NK-92 (cell line): ENCODE results near the gene C11orf16.
"Not testable (repeated sequence)": the region's sequence is repeated elsewhere in the genome, so short reads cannot be mapped to it uniquely, and the experiment has no call there.

Experiments
- DNase-seq: peaks from one replicate; lab custom pipeline; 2025; ENCODE audit not compliant: unreplicated experiment; lab: John Stamatoyannopoulos, UW

Gene C11orf16

DNA sequence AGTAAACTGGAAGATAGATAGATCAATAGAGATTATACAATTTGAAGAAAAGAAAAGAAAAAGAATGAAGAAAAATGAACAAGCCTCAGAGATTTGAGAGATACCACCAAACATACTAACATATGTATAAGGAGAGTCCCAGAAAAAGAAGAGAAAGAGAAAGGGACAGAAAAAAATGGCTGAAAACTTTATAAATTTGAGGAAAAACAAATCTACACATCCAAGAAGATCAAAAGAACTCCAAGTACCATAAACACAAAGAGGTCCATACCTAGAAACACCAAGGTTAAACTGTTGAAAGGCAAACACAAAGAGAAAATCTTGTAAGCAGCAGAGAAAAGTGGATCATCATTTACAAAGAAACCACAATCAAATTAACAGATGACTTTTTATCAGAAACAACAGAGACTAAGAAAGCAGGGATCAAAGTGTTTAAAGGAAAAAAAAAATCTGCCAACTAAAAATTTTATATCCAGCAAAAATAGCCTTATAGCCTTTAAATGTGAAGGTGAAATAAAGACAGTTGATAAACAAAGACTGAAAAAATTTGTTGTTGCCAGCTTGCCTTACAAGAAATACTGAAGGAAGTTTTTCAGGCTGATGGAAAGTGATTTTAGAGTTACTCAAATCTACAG lies 33.5 kb downstream of the C11orf16 start:
- no peak for DNase-seq

DNA sequence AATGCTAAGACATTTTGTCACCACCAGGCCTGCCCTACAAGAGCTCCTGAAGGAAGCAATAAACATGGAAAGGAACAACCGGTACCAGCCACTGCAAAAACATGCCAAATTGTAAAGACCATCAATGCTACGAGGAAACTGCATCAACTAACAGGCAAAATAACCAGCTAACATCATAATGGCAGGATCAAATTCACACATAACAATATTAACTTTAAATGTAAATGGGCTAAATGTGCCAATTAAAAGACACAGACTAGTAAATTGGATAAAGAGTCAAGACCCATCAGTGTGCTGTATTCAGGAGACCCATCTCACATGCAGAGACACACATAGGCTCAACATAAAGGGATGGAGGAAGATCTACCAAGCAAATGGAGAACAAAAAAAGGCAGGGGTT lies 41.6 kb downstream of the C11orf16 start:
- not testable (repeated sequence) for DNase-seq

DNA sequence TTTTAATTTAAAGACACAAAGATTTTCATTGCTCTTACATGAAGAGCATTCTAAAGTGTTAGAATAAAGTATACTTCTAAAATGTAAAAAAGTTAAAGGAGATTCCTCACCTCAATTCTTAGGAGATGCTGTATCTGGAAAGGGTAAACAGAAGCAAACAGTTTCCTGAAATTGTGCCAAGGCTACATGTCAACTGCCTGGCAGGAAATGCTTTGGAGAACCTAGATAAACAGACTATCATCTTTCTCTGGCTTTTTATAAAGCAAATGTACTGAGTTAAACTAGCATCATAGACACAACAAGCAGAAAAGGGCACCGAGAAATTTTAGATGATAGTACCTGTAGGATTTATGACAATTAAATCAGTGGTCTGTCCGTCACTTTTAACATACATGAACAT lies 46.4 kb downstream of the C11orf16 start:
- no peak for DNase-seq

DNA sequence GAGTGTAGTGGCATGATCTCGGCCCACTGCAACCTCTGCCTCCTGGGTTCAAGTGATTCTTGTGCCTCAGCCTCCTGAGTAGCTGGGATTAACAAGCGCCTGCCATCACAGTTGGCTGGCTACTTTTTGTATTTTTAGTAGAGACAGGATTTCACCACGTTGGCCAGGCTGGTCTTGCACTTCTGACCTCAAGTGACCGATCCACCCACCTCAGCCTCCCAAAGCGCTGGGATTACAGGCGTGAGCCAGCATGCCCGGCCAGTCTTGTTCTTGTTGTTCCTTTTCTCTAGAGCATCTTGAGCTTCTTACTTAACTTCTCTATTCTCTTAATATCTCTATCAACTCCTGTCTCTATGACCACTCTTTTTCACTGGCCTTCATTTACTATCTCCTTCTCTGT lies 51.2 kb downstream of the C11orf16 start:
- DNase-seq = not testable (repeated sequence)

DNA sequence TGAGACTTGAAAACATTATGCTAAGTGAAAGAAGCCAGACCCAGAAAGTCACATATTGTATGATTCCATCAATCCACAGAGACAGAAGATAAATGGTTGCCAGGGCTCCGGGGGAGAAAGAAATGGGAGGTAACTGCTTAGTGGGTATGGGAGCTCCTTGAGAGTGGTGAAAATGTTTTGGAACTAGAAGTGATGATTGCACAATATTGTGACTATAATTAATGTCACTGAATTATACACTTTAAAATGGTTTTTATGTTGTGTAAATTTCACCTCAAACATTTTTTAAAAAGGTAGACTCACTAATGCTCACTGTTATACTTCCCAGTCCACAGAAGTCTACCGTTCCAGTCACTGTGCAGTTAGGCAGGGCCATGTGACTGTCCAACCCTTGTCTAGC lies 54.0 kb downstream of the C11orf16 start:
- DNase-seq = no peak

DNA sequence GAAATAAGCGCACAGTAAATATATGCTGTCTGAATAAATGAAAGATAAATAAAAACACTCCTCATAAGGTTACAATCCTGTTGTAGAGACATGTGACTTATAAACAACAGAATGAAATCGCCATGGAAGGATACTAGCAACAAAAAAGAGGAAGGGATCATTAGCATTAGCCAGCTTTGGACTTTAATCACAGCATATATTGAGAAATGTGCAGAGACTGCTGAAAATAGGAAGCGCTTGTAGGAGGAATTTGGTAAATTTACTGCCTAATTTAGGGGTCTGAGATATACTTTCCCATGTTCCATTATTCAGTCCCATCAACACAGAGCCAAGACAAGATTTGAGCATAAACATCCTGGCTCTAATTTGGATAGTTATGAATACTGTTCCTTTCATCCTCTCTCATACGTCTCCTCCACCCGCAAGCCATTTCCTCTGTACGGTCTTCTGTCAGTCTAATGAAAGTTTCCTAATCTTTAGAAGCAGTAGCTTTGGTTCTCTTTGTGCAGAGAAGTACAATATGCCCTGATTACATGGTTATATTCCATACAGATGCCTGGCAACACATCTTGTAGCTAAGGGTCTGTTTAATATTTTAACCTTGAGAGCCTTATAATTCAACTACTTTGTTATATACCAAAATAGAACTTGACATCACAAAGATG lies 58.9 kb downstream of the C11orf16 start:
- no peak for DNase-seq

DNA sequence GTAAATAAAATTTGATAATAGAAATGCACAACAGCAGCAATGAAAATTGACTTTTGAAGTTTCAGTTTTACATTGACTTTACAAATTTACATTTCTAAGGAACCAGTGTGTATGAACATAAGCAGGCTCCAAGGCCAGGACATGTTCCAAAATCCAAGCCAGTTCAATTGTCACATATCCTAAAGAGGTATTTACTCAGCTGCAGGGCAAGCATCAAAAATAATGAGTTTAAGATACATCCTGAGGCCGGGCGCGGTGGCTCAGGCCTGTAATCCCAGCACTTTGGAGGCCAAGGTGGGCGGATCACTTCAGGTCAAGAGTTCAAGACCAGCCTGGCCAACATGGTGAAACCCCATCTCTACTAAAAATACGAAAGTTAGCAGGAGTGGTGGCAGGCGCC lies 60.8 kb downstream of the C11orf16 start:
- DNase-seq = no peak

DNA sequence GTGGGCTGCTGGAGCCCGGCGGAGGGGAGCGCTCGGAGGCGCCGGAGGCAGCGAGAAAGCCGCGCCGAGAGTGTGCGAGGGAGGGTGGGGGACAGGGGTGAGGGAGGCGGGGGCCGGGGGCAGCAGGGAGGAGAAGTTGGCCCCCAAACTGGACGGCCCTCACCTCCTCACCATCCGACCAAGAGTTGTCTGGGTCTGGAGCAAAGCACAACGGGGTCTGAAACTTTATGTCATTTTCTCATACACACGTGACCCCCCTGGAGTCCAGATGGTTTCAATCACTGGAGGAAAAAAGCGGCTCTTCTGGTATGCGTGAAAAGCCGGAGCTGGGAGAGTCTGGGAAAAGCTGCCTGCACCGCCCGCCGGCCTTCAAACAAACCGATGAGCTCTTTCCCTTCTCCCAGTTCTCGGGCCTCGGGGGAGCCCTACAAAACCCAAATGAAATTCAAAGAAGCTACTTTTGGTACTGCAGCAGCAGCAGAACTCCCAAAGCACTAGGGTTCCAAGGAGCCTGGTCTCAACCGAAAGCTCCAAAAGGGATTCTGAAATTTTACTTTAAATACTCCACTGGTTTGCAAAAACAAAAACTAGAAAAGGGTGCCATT lies 61.5 kb downstream of the C11orf16 start:
- no peak for DNase-seq

DNA sequence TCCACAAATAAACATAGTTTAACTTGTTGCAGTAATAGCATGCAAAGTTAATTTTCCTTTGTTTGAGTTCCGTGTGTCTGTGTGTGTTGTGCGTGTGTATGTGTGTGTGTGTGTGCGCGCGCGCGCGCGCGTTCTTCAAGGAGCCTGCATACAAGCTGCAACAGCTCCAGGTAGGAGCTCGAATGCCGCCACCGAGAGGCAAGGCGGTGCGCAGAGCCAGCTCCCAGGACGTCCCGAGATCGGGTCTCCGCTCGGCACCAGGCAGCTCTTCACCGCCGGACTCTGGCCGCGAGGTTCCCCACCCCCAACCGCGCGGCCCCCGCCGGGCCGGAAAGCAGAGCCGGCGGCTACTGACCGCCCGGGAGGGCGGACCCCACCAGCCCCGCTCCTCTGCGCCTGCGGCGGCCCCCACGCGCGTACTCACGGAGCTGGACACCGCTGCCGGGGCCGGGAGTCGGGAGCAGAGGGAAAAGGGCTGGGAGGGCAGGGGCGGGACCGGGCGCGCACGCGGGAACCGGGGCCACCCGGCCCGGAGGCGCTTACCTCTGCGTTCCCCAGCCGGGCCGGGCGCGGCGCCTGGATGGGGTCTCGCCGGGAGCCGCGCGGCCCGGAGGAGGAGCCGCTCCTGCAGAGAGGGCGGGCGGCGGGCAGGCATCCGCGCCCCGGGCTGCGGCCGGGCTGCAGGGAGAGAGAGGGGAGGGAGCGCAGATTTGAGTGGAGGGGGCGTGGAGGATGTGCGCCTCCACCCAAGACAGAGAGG lies 62.2 kb downstream of the C11orf16 start:
- DNase-seq = no peak
